Activated CD8-positive, alpha-beta T cell treated with anti-CD3 and anti-CD28 coated beads for 36 hours (primary cell): ENCODE measurements around the gene AR. TPM values are rescaled to one million over a fixed set of nuclear protein-coding genes. Genes with fewer than 3 reads are reported as not detected.

Experiments
- ATAC-seq: fragments of 200-7000 bp; cut with Tn5 transposase; one replicate; pipeline ENCODE4 v1.10.0; 2021; ENCODE audit warnings: mild to moderate bottlenecking, moderate library complexity
- CTCF ChIA-PET: fragments of 350-600 bp; sonication (Branson Sonifier 250); formaldehyde crosslinking; loops from one replicate; lab custom pipeline; 2021; ENCODE audit warnings: antibody characterized with exemption; lab: Charles Lee
- POLR2A ChIA-PET: fragments of 350-600 bp; sonication (Branson Sonifier 250); formaldehyde crosslinking; loops from one replicate; lab custom pipeline; 2021; ENCODE audit warnings: antibody characterized with exemption; lab: Charles Lee
- DNase-seq: peaks from one replicate; pipeline ENCODE4 v3.0.0-alpha.2; 2020
- H3K27ac Mint-ChIP-seq: one replicate; pipeline ENCODE4 v1.8.0; 2021; ENCODE audit warnings: mild to moderate bottlenecking, mixed read lengths
- H3K27me3 Mint-ChIP-seq: one replicate; pipeline ENCODE4 v1.8.0; 2021; ENCODE audit warnings: mixed read lengths
- H3K36me3 Mint-ChIP-seq: one replicate; pipeline ENCODE4 v1.8.0; 2021; ENCODE audit warnings: low read depth, mixed read lengths
- H3K4me1 Mint-ChIP-seq: one replicate; pipeline ENCODE4 v1.8.0; 2021; ENCODE audit warnings: low read depth, mixed read lengths
- H3K4me3 Mint-ChIP-seq: one replicate; pipeline ENCODE4 v1.8.0; 2021; ENCODE audit warnings: mild to moderate bottlenecking, moderate library complexity, mixed read lengths
- H3K9me3 Mint-ChIP-seq: one replicate; pipeline ENCODE4 v1.8.0; 2021; ENCODE audit warnings: mixed read lengths
- intact Hi-C: fragments of 100-400 bp; cut with micrococcal nuclease; formaldehyde crosslinking; loops from one replicate; pipeline ENCODE4 v1.10.0; 2022
- total RNA-seq, 2 experiments: library from RNA; stranded (reverse); gene quantifications; one replicate each; pipeline ENCODE4 v1.2.3, GENCODE V29; 2021
- TF ChIP-seq, protein P1 (sequence below): fragments of 200-600 bp; IDR thresholded peaks from one replicate; pipeline ENCODE4 v1.8.0; 2022; ENCODE audit warnings: antibody characterized with exemption, mild to moderate bottlenecking

AR gene
- total RNA-seq, 2 experiments from 2014 or later: not detected

GRCh38 chrX:67582436-67582835 lies 38.6 kb downstream of the AR start:
- ATAC-seq (no peak), DNase-seq (no peak)
- Mint-ChIP-seq H3K4me3 (no peak overlapping the region), H3K4me1 (no peaks in the 10 kb centered on the region), H3K27ac (no peak overlapping the region), H3K9me3 (no peaks in the 10 kb centered on the region), H3K27me3 (no peaks in the 10 kb centered on the region), H3K36me3 (no peaks in the 10 kb centered on the region)
- ChIA-PET CTCF (no interaction called here), POLR2A (no interaction called here)
- TF ChIP-seq, protein P1, sequence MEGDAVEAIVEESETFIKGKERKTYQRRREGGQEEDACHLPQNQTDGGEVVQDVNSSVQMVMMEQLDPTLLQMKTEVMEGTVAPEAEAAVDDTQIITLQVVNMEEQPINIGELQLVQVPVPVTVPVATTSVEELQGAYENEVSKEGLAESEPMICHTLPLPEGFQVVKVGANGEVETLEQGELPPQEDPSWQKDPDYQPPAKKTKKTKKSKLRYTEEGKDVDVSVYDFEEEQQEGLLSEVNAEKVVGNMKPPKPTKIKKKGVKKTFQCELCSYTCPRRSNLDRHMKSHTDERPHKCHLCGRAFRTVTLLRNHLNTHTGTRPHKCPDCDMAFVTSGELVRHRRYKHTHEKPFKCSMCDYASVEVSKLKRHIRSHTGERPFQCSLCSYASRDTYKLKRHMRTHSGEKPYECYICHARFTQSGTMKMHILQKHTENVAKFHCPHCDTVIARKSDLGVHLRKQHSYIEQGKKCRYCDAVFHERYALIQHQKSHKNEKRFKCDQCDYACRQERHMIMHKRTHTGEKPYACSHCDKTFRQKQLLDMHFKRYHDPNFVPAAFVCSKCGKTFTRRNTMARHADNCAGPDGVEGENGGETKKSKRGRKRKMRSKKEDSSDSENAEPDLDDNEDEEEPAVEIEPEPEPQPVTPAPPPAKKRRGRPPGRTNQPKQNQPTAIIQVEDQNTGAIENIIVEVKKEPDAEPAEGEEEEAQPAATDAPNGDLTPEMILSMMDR: no peak
- intact Hi-C loops: no loop called here

- ATAC-seq: no peak
- no peak overlapping the region for H3K4me3 Mint-ChIP-seq
- no peaks in the 10 kb centered on the region for H3K27me3 Mint-ChIP-seq
- H3K27ac Mint-ChIP-seq: no peak overlapping the region
- no peaks in the 10 kb centered on the region for H3K4me1 Mint-ChIP-seq
- ChIA-PET POLR2A (no interaction called here), CTCF (no interaction called here)
- H3K9me3 Mint-ChIP-seq: no peaks in the 10 kb centered on the region
- TF ChIP-seq, protein P1: no peak
- intact Hi-C loops: no loop called here
- no peak for DNase-seq
- no peaks in the 10 kb centered on the region for H3K36me3 Mint-ChIP-seq
Measured at GRCh38 chrX:67583171-67583570, 39.4 kb downstream of the AR start.

- no peak for ATAC-seq
Measured at GRCh38 chrX:67585401-67585800, 41.6 kb downstream of the AR start.

DNA sequence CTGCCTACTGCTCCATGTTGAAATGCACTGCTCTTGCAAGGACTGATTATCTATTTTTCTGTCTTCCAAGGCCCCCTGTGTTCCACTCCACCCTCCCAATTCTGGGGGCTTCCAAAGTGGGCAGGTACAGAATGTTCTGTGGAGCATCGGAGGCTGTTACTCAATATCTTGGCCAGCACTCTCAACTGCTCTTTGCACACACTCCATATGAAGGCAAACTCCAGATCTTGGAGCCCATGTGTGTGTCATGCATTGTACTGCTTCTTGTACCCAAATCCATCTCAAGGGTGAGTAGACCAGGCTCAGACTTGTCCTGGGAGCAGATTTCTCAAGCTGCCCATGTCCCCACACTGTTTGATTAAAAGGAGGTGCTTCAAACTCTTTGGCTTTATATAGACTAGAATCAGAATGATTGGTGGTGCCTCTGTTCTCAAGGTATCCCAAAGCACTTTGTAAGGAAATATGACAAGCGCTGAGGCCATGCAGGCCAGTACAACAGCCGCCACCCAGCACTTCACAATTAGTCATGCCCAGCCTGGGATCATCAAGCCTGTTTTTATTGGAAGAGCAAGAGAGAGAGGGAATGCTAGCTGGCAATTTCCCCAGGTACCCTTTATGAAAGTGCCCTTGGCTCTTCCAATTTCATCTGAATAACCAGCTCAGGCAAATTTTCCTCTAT lies 44.3 kb downstream of the AR start:
- H3K4me3 Mint-ChIP-seq: no peak overlapping the region
- no peak for ATAC-seq
- TF ChIP-seq, protein P1: no peak
- H3K4me1 Mint-ChIP-seq: no peaks in the 10 kb centered on the region
- intact Hi-C loops: no loop called here
- no peak overlapping the region for H3K27ac Mint-ChIP-seq
- no peaks in the 10 kb centered on the region for H3K36me3 Mint-ChIP-seq
- CTCF ChIA-PET: no interaction called here
- DNase-seq: no peak
- H3K9me3 Mint-ChIP-seq: no peaks in the 10 kb centered on the region
- H3K27me3 Mint-ChIP-seq: no peaks in the 10 kb centered on the region
- POLR2A ChIA-PET: no interaction called here

More at GRCh38 chrX:67585401-67585800, 41.6 kb downstream of the AR start:
- ChIA-PET CTCF (no interaction called here), POLR2A (no interaction called here)
- intact Hi-C loops: no loop called here
- no peaks in the 10 kb centered on the region for H3K9me3 Mint-ChIP-seq
- no peaks in the 10 kb centered on the region for H3K4me1 Mint-ChIP-seq
- no peak overlapping the region for H3K27ac Mint-ChIP-seq
- H3K4me3 Mint-ChIP-seq: no peak overlapping the region
- H3K36me3 Mint-ChIP-seq: no peaks in the 10 kb centered on the region
- DNase-seq: no peak
- TF ChIP-seq, protein P1: no peak
- no peaks in the 10 kb centered on the region for H3K27me3 Mint-ChIP-seq

DNA sequence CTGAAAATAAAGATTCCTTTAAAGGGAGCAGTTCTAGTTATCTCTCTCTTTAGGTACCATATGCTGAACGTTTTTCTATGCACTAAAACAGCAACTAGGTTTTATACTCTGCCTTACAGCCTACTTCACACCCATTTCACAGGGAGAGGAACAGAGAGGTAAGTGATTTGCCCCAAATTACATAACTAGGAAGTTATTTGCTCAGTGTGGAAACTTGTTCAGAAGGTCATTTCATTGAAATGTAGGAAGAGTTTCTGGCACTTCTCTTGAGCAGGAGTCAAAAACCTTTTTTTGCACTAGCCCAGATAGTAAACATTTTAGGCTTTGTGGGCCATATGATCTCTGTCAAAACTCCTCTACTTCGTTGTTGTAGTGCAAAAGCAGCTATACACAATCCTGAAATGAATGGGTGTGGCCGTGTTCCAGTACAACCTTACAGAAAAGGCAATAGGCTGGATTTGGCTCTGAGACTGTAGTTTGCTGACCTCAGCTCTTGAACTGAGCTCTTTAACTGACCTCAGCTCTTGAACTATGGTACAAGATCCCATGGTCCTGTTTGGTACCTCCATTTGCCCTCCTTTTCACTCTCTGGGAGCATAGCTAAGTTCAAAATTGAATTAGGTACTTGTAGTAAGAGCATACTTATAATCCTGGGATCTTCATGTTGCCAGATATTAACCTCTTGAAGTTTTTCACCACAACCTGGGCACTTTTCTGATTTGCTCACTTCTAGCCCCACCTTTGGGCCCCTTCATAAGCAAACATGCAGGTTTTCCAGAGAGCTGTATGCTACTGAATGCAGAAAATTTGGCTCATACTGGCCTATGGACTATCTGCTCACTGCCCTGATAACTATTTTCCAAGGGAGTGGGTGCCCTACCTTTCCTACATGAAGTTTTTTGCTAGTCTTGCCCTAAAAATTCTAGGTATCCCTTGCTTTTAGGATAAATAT lies 53.3 kb downstream of the AR start:
- ATAC-seq: no peak
- no peak for DNase-seq

More for the DNA sequence above, 53.3 kb downstream of the AR start:
- CTCF ChIA-PET: no interaction called here
- Mint-ChIP-seq H3K4me3 (no peak overlapping the region), H3K36me3 (no peaks in the 10 kb centered on the region), H3K9me3 (no peaks in the 10 kb centered on the region), H3K27ac (no peak overlapping the region), H3K4me1 (no peaks in the 10 kb centered on the region), H3K27me3 (no peaks in the 10 kb centered on the region)
- intact Hi-C loops: no loop called here
- TF ChIP-seq, protein P1: no peak
- POLR2A ChIA-PET: no interaction called here
